Trophoblast cell (in vitro differentiated cells and primary cell): ENCODE results near the gene LENEP.

ENCODE experiments used
- DNase-seq, 2 donors: peaks; one replicate each; pipeline ENCODE4 v3.0.0-alpha.2; 2016
- H2AFZ ChIP-seq: 2 replicates; pipeline ENCODE4 v1.6.1; 2013; ENCODE audit warnings: low read length, moderate library complexity, mild to moderate bottlenecking; ENCODE audit not compliant: insufficient read depth, poor library complexity
- H2AK5ac ChIP-seq: 2 replicates; pipeline ENCODE4 v1.6.1; 2013; ENCODE audit warnings: mild to moderate bottlenecking, low read length
- H2BK120ac ChIP-seq: 2 replicates; pipeline ENCODE4 v1.6.1; 2013; ENCODE audit warnings: low read length, mild to moderate bottlenecking, moderate library complexity; ENCODE audit not compliant: insufficient read depth, poor library complexity
- H2BK12ac ChIP-seq: 2 replicates; pipeline ENCODE4 v1.6.1; 2013; ENCODE audit warnings: mild to moderate bottlenecking, low read length, moderate library complexity
- H2BK5ac ChIP-seq: 2 replicates; pipeline ENCODE4 v1.6.1; 2013; ENCODE audit warnings: low read length, low read depth, moderate library complexity, mild to moderate bottlenecking; ENCODE audit not compliant: poor library complexity
- H3K14ac ChIP-seq: 2 replicates; pipeline ENCODE4 v1.6.1; 2013; ENCODE audit warnings: mild to moderate bottlenecking, low read length
- H3K18ac ChIP-seq: 2 replicates; pipeline ENCODE4 v1.6.1; 2013; ENCODE audit warnings: mild to moderate bottlenecking, low read length
- H3K23ac ChIP-seq: 2 replicates; pipeline ENCODE4 v1.6.1; 2013; ENCODE audit warnings: low read length
- H3K27ac ChIP-seq: 2 replicates; pipeline ENCODE4 v1.5.1; 2013; ENCODE audit warnings: low read depth, mild to moderate bottlenecking, inconsistent platforms, low read length, moderate library complexity
- H3K27me3 ChIP-seq: 2 replicates; pipeline ENCODE4 v1.6.1; 2013; ENCODE audit warnings: inconsistent platforms, mild to moderate bottlenecking, low read length, moderate library complexity; ENCODE audit not compliant: insufficient read depth
- H3K36me3 ChIP-seq, 2 experiments: 1 replicate in 1 of 2; 2 replicates in 1 of 2; pipeline ENCODE4 v1.6.1; 2013; ENCODE audit warnings: low read length in 2 of 2, mild to moderate bottlenecking in 2 of 2, moderate library complexity in 1 of 2; ENCODE audit not compliant: insufficient read depth in 2 of 2, control insufficient read depth in 1 of 2
- H3K4ac ChIP-seq: 2 replicates; pipeline ENCODE4 v1.6.1; 2013; ENCODE audit warnings: low read depth, mild to moderate bottlenecking, low read length, moderate library complexity
- H3K4me1 ChIP-seq, 2 experiments: 1 replicate in 1 of 2; 2 replicates in 1 of 2; pipeline ENCODE4 v1.6.1; 2013; ENCODE audit warnings: low read length in 2 of 2, mild to moderate bottlenecking in 2 of 2, moderate library complexity in 1 of 2; ENCODE audit not compliant: insufficient read depth in 2 of 2, control insufficient read depth in 1 of 2
- H3K4me2 ChIP-seq: 2 replicates; pipeline ENCODE4 v1.6.1; 2013; ENCODE audit warnings: inconsistent platforms, mild to moderate bottlenecking, low read length, moderate library complexity
- H3K4me3 ChIP-seq: 2 replicates; pipeline ENCODE4 v1.5.1; 2013; ENCODE audit warnings: mild to moderate bottlenecking, low read depth, low read length, inconsistent platforms
- H3K79me1 ChIP-seq: one replicate; pipeline ENCODE4 v1.6.1; 2013; ENCODE audit warnings: low read length
- H3K79me2 ChIP-seq: 2 replicates; pipeline ENCODE4 v1.6.1; 2013; ENCODE audit warnings: low read length, mild to moderate bottlenecking; ENCODE audit not compliant: control insufficient read depth, insufficient read depth, poor library complexity
- H3K9ac ChIP-seq: 2 replicates; pipeline ENCODE4 v1.6.1; 2013; ENCODE audit warnings: mild to moderate bottlenecking, low read length
- H3K9me3 ChIP-seq: 2 replicates; pipeline ENCODE4 v1.6.1; 2013; ENCODE audit warnings: low read depth, mild to moderate bottlenecking, control low read depth, inconsistent platforms, low read length; ENCODE audit not compliant: insufficient read depth
- H4K12ac ChIP-seq: 2 replicates; pipeline ENCODE4 v1.6.1; 2013; ENCODE audit warnings: low read depth, mild to moderate bottlenecking, low read length, moderate library complexity
- H4K8ac ChIP-seq: 2 replicates; pipeline ENCODE4 v1.6.1; 2013; ENCODE audit warnings: low read depth, mild to moderate bottlenecking, low read length, moderate library complexity
- H4K91ac ChIP-seq: one replicate; pipeline ENCODE4 v1.6.1; 2013; ENCODE audit warnings: low read depth, mild to moderate bottlenecking, low read length, moderate library complexity
- WGBS: extraction: QIAGEN DNeasy Blood & Tissue Kit; methylation state at CpG from one replicate; pipeline ENCODE4 v1.1.7; 2013; ENCODE audit warnings: missing lambda C conversion rate; ENCODE audit not compliant: insufficient read length, insufficient coverage; ENCODE audit errors: extremely low coverage; 5-methylcytosine and 5-hydroxymethylcytosine counted together

LENEP gene

DNA sequence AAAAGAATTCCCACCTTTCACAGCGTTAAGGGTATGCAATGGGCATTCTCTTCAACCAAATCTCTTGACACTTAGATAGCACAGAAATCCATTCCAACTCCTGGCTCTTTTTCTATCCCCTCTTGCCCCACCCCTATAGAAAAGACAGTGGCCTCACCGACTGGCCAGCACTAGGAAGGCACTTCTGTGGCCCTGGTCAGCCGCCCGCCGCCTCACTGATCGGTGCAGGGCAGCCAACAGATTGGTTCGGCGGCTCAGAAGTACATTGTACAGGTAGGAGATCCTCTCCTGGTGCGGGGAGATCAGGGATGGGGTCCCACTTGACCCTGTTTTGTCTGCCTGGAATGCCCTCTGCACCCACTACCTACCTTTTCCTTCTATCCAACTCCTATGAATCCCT, 30.9 kb downstream of the LENEP start:
- Histone ChIP-seq H3K4ac (no peak overlapping the region), H2AFZ (no peak overlapping the region), H2BK12ac (no peak overlapping the region), H2AK5ac (no peak overlapping the region), H4K8ac (no peak overlapping the region), H2BK5ac (no peak overlapping the region), H3K23ac (no peak overlapping the region), H3K27me3 (no peaks in the 10 kb centered on the region), H3K79me1 (peaks cover 4% of the 10 kb centered on the region), H3K36me3 (no peaks in the 10 kb centered on the region), H3K4me3 (no peak overlapping the region), H2BK120ac (no peak overlapping the region), H3K4me2 (no peak overlapping the region), H3K4me1 (peaks cover 13 to 20% of the 10 kb centered on the region in 2 experiments), H4K12ac (no peak overlapping the region), H4K91ac (no peak overlapping the region), H3K27ac (no peak overlapping the region), H3K9ac (no peak overlapping the region), H3K79me2 (no peaks in the 10 kb centered on the region), H3K14ac (no peak overlapping the region), H3K18ac (no peak overlapping the region), H3K9me3 (no peaks in the 10 kb centered on the region)
- no CpG with 5 or more reads among the region's 9 CpGs for WGBS
- DNase-seq: no peak

GRCh38 chr1:155026154-155026553, 32.8 kb downstream of the LENEP start:
- H2AK5ac ChIP-seq: peak overlapping the region; percentile 88
- no peak overlapping the region for H4K12ac ChIP-seq
- H2BK120ac ChIP-seq: peak overlapping the region; percentile 43
- H3K4me3 ChIP-seq: no peak overlapping the region
- H3K27me3 ChIP-seq: no peaks in the 10 kb centered on the region
- peak overlapping the region; percentile 60 for H3K4ac ChIP-seq
- WGBS: no CpG with 5 or more reads among the region's 9 CpGs
- no peak overlapping the region for H3K9ac ChIP-seq
- H3K79me1 ChIP-seq: peaks cover 4% of the 10 kb centered on the region
- H3K23ac ChIP-seq: no peak overlapping the region
- H3K9me3 ChIP-seq: no peaks in the 10 kb centered on the region
- no peaks in the 10 kb centered on the region for H3K36me3 ChIP-seq
- H4K91ac ChIP-seq: peak overlapping the region; percentile 68
- H4K8ac ChIP-seq: no peak overlapping the region
- H3K4me1 ChIP-seq: peaks cover 11 to 19% of the 10 kb centered on the region in 2 experiments
- no peak overlapping the region for H3K4me2 ChIP-seq
- H2BK5ac ChIP-seq: peak overlapping the region; percentile 1
- H3K79me2 ChIP-seq: no peaks in the 10 kb centered on the region
- no peak overlapping the region for H3K27ac ChIP-seq
- peak in 1 of 2 donors; percentile 24 for DNase-seq
- peak overlapping the region; percentile 91 for H2BK12ac ChIP-seq
- no peak overlapping the region for H2AFZ ChIP-seq
- peak overlapping the region; percentile 78 for H3K14ac ChIP-seq
- peak overlapping the region; percentile 66 for H3K18ac ChIP-seq

DNA sequence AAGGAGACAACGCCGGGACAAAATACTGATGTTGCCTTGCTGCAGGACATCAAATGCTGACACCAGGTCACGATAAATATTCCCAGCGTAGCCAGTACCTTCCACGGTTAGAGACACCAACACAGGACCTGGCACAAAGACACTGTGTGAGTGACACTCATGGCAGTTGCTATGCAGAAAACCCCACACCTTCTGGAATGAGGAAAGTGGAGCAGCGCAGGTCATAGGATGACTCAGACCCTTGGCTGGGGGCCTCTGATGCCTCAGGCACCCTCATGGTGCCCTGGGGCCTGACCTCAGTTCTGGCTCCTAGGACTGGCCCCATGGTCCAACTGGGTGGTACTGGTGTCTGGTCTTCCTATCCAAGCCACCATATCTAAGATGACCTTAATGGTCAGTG, 33.2 kb downstream of the LENEP start:
- Histone ChIP-seq H3K9me3 (no peaks in the 10 kb centered on the region), H3K18ac (no peak overlapping the region), H2AFZ (no peak overlapping the region), H2BK5ac (no peak overlapping the region), H3K4me1 (peaks cover 11 to 19% of the 10 kb centered on the region in 2 experiments), H3K79me2 (no peaks in the 10 kb centered on the region), H4K8ac (no peak overlapping the region), H3K4me2 (no peak overlapping the region), H2BK12ac (peak overlapping the region; percentile 91), H4K91ac (no peak overlapping the region), H3K27me3 (no peaks in the 10 kb centered on the region), H3K27ac (no peak overlapping the region), H3K23ac (no peak overlapping the region), H2AK5ac (no peak overlapping the region), H3K14ac (no peak overlapping the region), H3K9ac (no peak overlapping the region), H3K4ac (no peak overlapping the region), H2BK120ac (no peak overlapping the region), H3K79me1 (peaks cover 4% of the 10 kb centered on the region), H3K4me3 (no peak overlapping the region), H3K36me3 (no peaks in the 10 kb centered on the region), H4K12ac (no peak overlapping the region)
- WGBS: no CpG with 5 or more reads among the region's 6 CpGs
- peak; percentile 97 to 99 for DNase-seq

- no peak overlapping the region for H4K12ac ChIP-seq
- peak overlapping the region; percentile 6 for H3K4me3 ChIP-seq
- H3K4ac ChIP-seq: no peak overlapping the region
- no peak overlapping the region for H3K9ac ChIP-seq
- H2AFZ ChIP-seq: no peak overlapping the region
- no peaks in the 10 kb centered on the region for H3K9me3 ChIP-seq
- H4K91ac ChIP-seq: no peak overlapping the region
- no peak overlapping the region for H3K23ac ChIP-seq
- no peak for DNase-seq
- H2AK5ac ChIP-seq: no peak overlapping the region
- no peak overlapping the region for H2BK12ac ChIP-seq
- H4K8ac ChIP-seq: no peak overlapping the region
- H3K4me1 ChIP-seq: peaks cover 7 to 8% of the 10 kb centered on the region in 2 experiments
- H3K79me1 ChIP-seq: peaks cover 4% of the 10 kb centered on the region
- H3K79me2 ChIP-seq: no peaks in the 10 kb centered on the region
- H2BK120ac ChIP-seq: no peak overlapping the region
- H3K27me3 ChIP-seq: no peaks in the 10 kb centered on the region
- H3K18ac ChIP-seq: no peak overlapping the region
- H3K4me2 ChIP-seq: no peak overlapping the region
- no peak overlapping the region for H3K14ac ChIP-seq
- no peak overlapping the region for H2BK5ac ChIP-seq
- H3K27ac ChIP-seq: no peak overlapping the region
- no peaks in the 10 kb centered on the region for H3K36me3 ChIP-seq
- no CpG with 5 or more reads among the region's 16 CpGs for WGBS
Observed at GRCh38 chr1:155029513-155030242, 36.3 kb downstream of the LENEP start.
